EH (cell line): ENCODE data around the gene BCAP31.

Experiments
- DNase-seq: peaks from one replicate; pipeline ENCODE4 v3.0.0-alpha.2; 2015; ENCODE audit warnings: low read depth

BCAP31 gene

GRCh38 chrX:153673428-153674218, 50.6 kb downstream of the BCAP31 start, which contains the start of gene PNCK:
TSS of gene PNCK (minus strand) at chrX:153673813. CDS start at chrX:153673076, 737 bp downstream.
- no peak for DNase-seq

- DNase-seq = no peak
These were observed 51.4 kb downstream of the BCAP31 start for GRCh38 chrX:153672531-153673427.

GRCh38 chrX:153671589-153672530, 52.3 kb downstream of the BCAP31 start:
- DNase-seq = no peak

- DNase-seq = no peak
These were observed 53.2 kb downstream of the BCAP31 start for GRCh38 chrX:153670748-153671588.

- no peak for DNase-seq
These were observed 54.1 kb downstream of the BCAP31 start for GRCh38 chrX:153669901-153670731.

- DNase-seq = peak; percentile 23
These were observed 54.9 kb downstream of the BCAP31 start for GRCh38 chrX:153669174-153669890.

GRCh38 chrX:153668423-153669173, 55.6 kb downstream of the BCAP31 start:
- no peak for DNase-seq

GRCh38 chrX:153667956-153668396, 56.2 kb downstream of the BCAP31 start:
- DNase-seq = peak; percentile 73

- no peak for DNase-seq
These were observed 56.8 kb downstream of the BCAP31 start for GRCh38 chrX:153667281-153667955.

GRCh38 chrX:153665726-153666306, 58.4 kb downstream of the BCAP31 start:
- DNase-seq = no peak

GRCh38 chrX:153662266-153662665, 61.9 kb downstream of the BCAP31 start:
- peak; percentile 44 for DNase-seq

GRCh38 chrX:153659268-153659667, 64.9 kb downstream of the BCAP31 start:
- DNase-seq = no peak

- DNase-seq = no peak
These were observed 67.0 kb downstream of the BCAP31 start for GRCh38 chrX:153657161-153657560.

- DNase-seq = no peak
These were observed 70.6 kb downstream of the BCAP31 start for GRCh38 chrX:153653556-153653955.

- peak; percentile 12 for DNase-seq
These were observed 72.6 kb downstream of the BCAP31 start for GRCh38 chrX:153651540-153652079.

- no peak for DNase-seq
These were observed 73.2 kb downstream of the BCAP31 start for GRCh38 chrX:153650959-153651358.
